Mesendoderm (in vitro differentiated cells): ENCODE data around the gene SLC44A4. TPM values are rescaled to one million over a fixed set of nuclear protein-coding genes. Genes with fewer than 3 reads are reported as not detected.
A peak's percentile ranks its signal among the peaks of the same experiment; 100 is the strongest.

Experiments
- DNase-seq: peaks from one replicate; pipeline ENCODE4 v3.0.0; 2013
- H2AK5ac ChIP-seq: 2 replicates; pipeline ENCODE4 v1.6.1; 2013; ENCODE audit warnings: low read length, inconsistent platforms
- H2BK120ac ChIP-seq: 2 replicates; pipeline ENCODE4 v1.6.1; 2013; ENCODE audit warnings: low read depth, mild to moderate bottlenecking, low read length, moderate library complexity, mixed read lengths
- H2BK15ac ChIP-seq: replicated peaks from 2 replicates; pipeline ENCODE4 v1.6.1; 2013; ENCODE audit warnings: low read depth, mild to moderate bottlenecking, moderate library complexity
- H2BK5ac ChIP-seq: 2 replicates; pipeline ENCODE4 v1.6.1; 2013; ENCODE audit warnings: low read length, inconsistent platforms
- H3K18ac ChIP-seq: 2 replicates; pipeline ENCODE4 v1.6.1; 2013; ENCODE audit warnings: mild to moderate bottlenecking, low read length, mixed read lengths
- H3K23ac ChIP-seq: one replicate; pipeline ENCODE4 v1.6.1; 2013; ENCODE audit warnings: low read length
- H3K27ac ChIP-seq: 2 replicates; pipeline ENCODE4 v1.5.1; 2013; ENCODE audit warnings: low read depth, mild to moderate bottlenecking, inconsistent platforms, low read length, moderate library complexity
- H3K27me3 ChIP-seq: 2 replicates; pipeline ENCODE4 v1.6.1; 2013; ENCODE audit warnings: low read length, control low read depth, mild to moderate bottlenecking, inconsistent platforms; ENCODE audit not compliant: insufficient read depth, poor library complexity
- H3K36me3 ChIP-seq: 2 replicates; pipeline ENCODE4 v1.6.1; 2013; ENCODE audit warnings: low read length, inconsistent platforms; ENCODE audit not compliant: control insufficient read depth, insufficient read depth
- H3K4ac ChIP-seq: one replicate; pipeline ENCODE4 v1.6.1; 2013; ENCODE audit warnings: low read depth, mild to moderate bottlenecking, low read length, moderate library complexity
- H3K4me1 ChIP-seq: 2 replicates; pipeline ENCODE4 v1.6.1; 2013; ENCODE audit warnings: low read depth, low read length, inconsistent platforms; ENCODE audit not compliant: control insufficient read depth
- H3K4me2 ChIP-seq: 2 replicates; pipeline ENCODE4 v1.6.1; 2013; ENCODE audit warnings: low read length
- H3K4me3 ChIP-seq: 2 replicates; pipeline ENCODE4 v1.5.1; 2013; ENCODE audit warnings: mild to moderate bottlenecking, low read length
- H3K56ac ChIP-seq: one replicate; pipeline ENCODE4 v1.6.1; 2013; ENCODE audit warnings: low read length
- H3K79me1 ChIP-seq: 2 replicates; pipeline ENCODE4 v1.6.1; 2013; ENCODE audit warnings: low read length, inconsistent platforms
- H3K79me2 ChIP-seq: 2 replicates; pipeline ENCODE4 v1.6.1; 2013; ENCODE audit warnings: mild to moderate bottlenecking, low read length; ENCODE audit not compliant: control insufficient read depth, insufficient read depth
- H3K9ac ChIP-seq: 2 replicates; pipeline ENCODE4 v1.6.1; 2013; ENCODE audit warnings: low read length, inconsistent platforms
- H4K5ac ChIP-seq: one replicate; pipeline ENCODE4 v1.6.1; 2013; ENCODE audit warnings: low read length
- H4K8ac ChIP-seq: one replicate; pipeline ENCODE4 v1.6.1; 2013; ENCODE audit warnings: low read depth, mild to moderate bottlenecking, control low read depth, low read length, moderate library complexity
- WGBS: extraction: QIAGEN DNeasy Blood & Tissue Kit; methylation state at CpG from one replicate; pipeline ENCODE4 v1.1.7; 2013; ENCODE audit warnings: low lambda C conversion rate, missing lambda C conversion rate; ENCODE audit not compliant: insufficient coverage; ENCODE audit errors: extremely low coverage; 5-methylcytosine and 5-hydroxymethylcytosine counted together
- polyA plus RNA-seq, 2 experiments: library from polyadenylated mRNA; stranded (reverse); fragments of 200-250 nt; gene quantifications; one replicate each; pipeline ENCODE4 v1.2.3, GENCODE V29; 2013

Gene SLC44A4
- polyA plus RNA-seq (2013, experiment 1 of 2), result 0.81 TPM
- 0.71 TPM for polyA plus RNA-seq (2013, experiment 2 of 2)

GRCh38 chr6:31878726-31879125, at the start of gene SLC44A4:
TSS of gene SLC44A4 (minus strand) at chr6:31878997. CDS start at chr6:31878980, 17 bp downstream.
- H2BK120ac ChIP-seq, result no peak within 1 kb of the TSS
- H3K4me3 ChIP-seq, result no peak within 1 kb of the TSS
- no peak within 1 kb of the TSS for H3K9ac ChIP-seq
- no peak within 1 kb of the TSS for H3K18ac ChIP-seq
- no peaks in the 10 kb centered on the region for H3K4me1 ChIP-seq
- no peak within 1 kb of the TSS for H4K8ac ChIP-seq
- H3K79me1 ChIP-seq, result no peaks in the 10 kb centered on the region
- H3K23ac ChIP-seq, result no peak within 1 kb of the TSS
- no peak within 1 kb of the TSS for H4K5ac ChIP-seq
- no peak for DNase-seq
- no peaks in the 10 kb centered on the region for H3K79me2 ChIP-seq
- peak within 1 kb of the TSS; percentile 25 for H3K56ac ChIP-seq
- no peak within 1 kb of the TSS for H3K4ac ChIP-seq
- no CpG with 5 or more reads among the region's 18 CpGs for WGBS
- no peak within 1 kb of the TSS for H2BK5ac ChIP-seq
- H3K36me3 ChIP-seq, result peaks cover 17% of the 10 kb centered on the region
- no peak within 1 kb of the TSS for H3K27ac ChIP-seq
- H2BK15ac ChIP-seq, result no peak within 1 kb of the TSS
- no peak within 1 kb of the TSS for H3K4me2 ChIP-seq
- H2AK5ac ChIP-seq, result no peak within 1 kb of the TSS
- no peaks in the 10 kb centered on the region for H3K27me3 ChIP-seq

GRCh38 chr6:31928672-31928939, 49.8 kb upstream of the SLC44A4 start:
- Histone ChIP-seq H3K4ac (no peak overlapping the region), H2BK5ac (no peak overlapping the region), H2BK15ac (no peak overlapping the region), H3K36me3 (no peaks in the 10 kb centered on the region), H3K27ac (no peak overlapping the region), H3K4me3 (no peak overlapping the region), H3K4me2 (no peak overlapping the region), H3K27me3 (no peaks in the 10 kb centered on the region), H3K23ac (no peak overlapping the region), H3K4me1 (no peaks in the 10 kb centered on the region), H3K79me1 (no peaks in the 10 kb centered on the region), H2BK120ac (no peak overlapping the region), H3K79me2 (no peaks in the 10 kb centered on the region), H4K5ac (no peak overlapping the region), H4K8ac (no peak overlapping the region), H3K9ac (no peak overlapping the region), H2AK5ac (no peak overlapping the region), H3K56ac (no peak overlapping the region), H3K18ac (no peak overlapping the region)
- DNase-seq, result no peak
- WGBS, result no CpG with 5 or more reads among the region's 9 CpGs

GRCh38 chr6:31927863-31928671, 49.3 kb upstream of the SLC44A4 start:
- no peak overlapping the region for H4K8ac ChIP-seq
- H3K4me1 ChIP-seq, result no peaks in the 10 kb centered on the region
- no peak overlapping the region for H3K9ac ChIP-seq
- no peak overlapping the region for H3K4me3 ChIP-seq
- no peak overlapping the region for H2BK120ac ChIP-seq
- H3K27ac ChIP-seq, result no peak overlapping the region
- no peak overlapping the region for H2BK15ac ChIP-seq
- H3K36me3 ChIP-seq, result no peaks in the 10 kb centered on the region
- no peaks in the 10 kb centered on the region for H3K79me2 ChIP-seq
- H3K27me3 ChIP-seq, result no peaks in the 10 kb centered on the region
- H2AK5ac ChIP-seq, result no peak overlapping the region
- no peaks in the 10 kb centered on the region for H3K79me1 ChIP-seq
- H3K4me2 ChIP-seq, result no peak overlapping the region
- DNase-seq, result no peak
- no peak overlapping the region for H2BK5ac ChIP-seq
- no peak overlapping the region for H3K23ac ChIP-seq
- no peak overlapping the region for H4K5ac ChIP-seq
- no peak overlapping the region for H3K4ac ChIP-seq
- H3K56ac ChIP-seq, result peak overlapping the region; percentile 15
- H3K18ac ChIP-seq, result no peak overlapping the region
- no CpG with 5 or more reads among the region's 11 CpGs for WGBS

- DNase-seq, result no peak
- no CpG with 5 or more reads among the region's 11 CpGs for WGBS
Observed at GRCh38 chr6:31927242-31927862, 48.6 kb upstream of the SLC44A4 start, which contains the start of gene C2. TSS of gene C2 (plus strand) at chr6:31927717. CDS start at chr6:31927753, 36 bp downstream.

GRCh38 chr6:31922942-31923341, 44.1 kb upstream of the SLC44A4 start:
- Histone ChIP-seq H2BK120ac (no peak overlapping the region), H3K36me3 (no peaks in the 10 kb centered on the region), H4K8ac (no peak overlapping the region), H3K27ac (no peak overlapping the region), H4K5ac (no peak overlapping the region), H3K18ac (no peak overlapping the region), H3K79me2 (no peaks in the 10 kb centered on the region), H3K27me3 (no peaks in the 10 kb centered on the region), H3K79me1 (no peaks in the 10 kb centered on the region), H3K23ac (no peak overlapping the region), H2AK5ac (no peak overlapping the region), H3K4me2 (no peak overlapping the region), H3K9ac (no peak overlapping the region), H3K4me3 (no peak overlapping the region), H3K4me1 (no peaks in the 10 kb centered on the region), H3K56ac (no peak overlapping the region), H2BK5ac (no peak overlapping the region), H2BK15ac (no peak overlapping the region), H3K4ac (no peak overlapping the region)
- no CpG with 5 or more reads among the region's 5 CpGs for WGBS
- DNase-seq, result peak; percentile 53

More at GRCh38 chr6:31927242-31927862, 48.6 kb upstream of the SLC44A4 start, which contains the start of gene C2:
- H2BK120ac ChIP-seq, result no peak within 1 kb of the TSS
- H3K27me3 ChIP-seq, result no peaks in the 10 kb centered on the region
- H3K4me1 ChIP-seq, result no peaks in the 10 kb centered on the region
- no peak within 1 kb of the TSS for H2BK15ac ChIP-seq
- no peak within 1 kb of the TSS for H3K18ac ChIP-seq
- H4K5ac ChIP-seq, result no peak within 1 kb of the TSS
- H3K27ac ChIP-seq, result no peak within 1 kb of the TSS
- no peaks in the 10 kb centered on the region for H3K79me1 ChIP-seq
- no peak within 1 kb of the TSS for H2AK5ac ChIP-seq
- H3K56ac ChIP-seq, result peak within 1 kb of the TSS; percentile 15
- H3K4ac ChIP-seq, result no peak within 1 kb of the TSS
- H3K23ac ChIP-seq, result no peak within 1 kb of the TSS
- H3K4me3 ChIP-seq, result no peak within 1 kb of the TSS
- no peak within 1 kb of the TSS for H3K9ac ChIP-seq
- no peaks in the 10 kb centered on the region for H3K36me3 ChIP-seq
- H2BK5ac ChIP-seq, result no peak within 1 kb of the TSS
- no peak within 1 kb of the TSS for H3K4me2 ChIP-seq
- H3K79me2 ChIP-seq, result no peaks in the 10 kb centered on the region
- H4K8ac ChIP-seq, result no peak within 1 kb of the TSS
